Measurements from ENCODE around the gene FERMT2.

The FERMT2 gene

GRCh38 chr14:52948039-52948438, 2.8 kb downstream of the FERMT2 start:
- in situ Hi-C loops (cut with MboI; ENCODE audit: low pct_unique_long_range_greater_than_20kb, low sequenced_read_pairs, unreplicated experiment): no loop called here
- no peak for TF ChIP-seq CTCF (IDR thresholded peaks at IDR 0.05; ENCODE audit: extremely low read depth, insufficient read depth, missing control alignments)
- DNase-seq (ENCODE audit: low spot score): no peak

- no peak for TF ChIP-seq CTCF (IDR thresholded peaks at IDR 0.05; ENCODE audit: extremely low read depth, insufficient read depth, missing control alignments)
- in situ Hi-C loops (cut with MboI; ENCODE audit: low pct_unique_long_range_greater_than_20kb, low sequenced_read_pairs, unreplicated experiment): no loop called here
- no peak for DNase-seq (ENCODE audit: low spot score)
These were observed 6.6 kb downstream of the FERMT2 start for GRCh38 chr14:52944254-52944653.

- in situ Hi-C loops (cut with MboI; ENCODE audit: low pct_unique_long_range_greater_than_20kb, low sequenced_read_pairs, unreplicated experiment): no loop called here
- DNase-seq (ENCODE audit: low spot score): no peak
- TF ChIP-seq CTCF (IDR thresholded peaks at IDR 0.05; ENCODE audit: extremely low read depth, insufficient read depth, missing control alignments): no peak
These were observed 11.4 kb downstream of the FERMT2 start for GRCh38 chr14:52939427-52939826.

GRCh38 chr14:52937869-52938268, 13.0 kb downstream of the FERMT2 start:
- no peak for DNase-seq (ENCODE audit: low spot score)
- in situ Hi-C loops (cut with MboI; ENCODE audit: low pct_unique_long_range_greater_than_20kb, low sequenced_read_pairs, unreplicated experiment): no loop called here
- TF ChIP-seq CTCF (IDR thresholded peaks at IDR 0.05; ENCODE audit: extremely low read depth, insufficient read depth, missing control alignments): no peak

- no peak for TF ChIP-seq CTCF (IDR thresholded peaks at IDR 0.05; ENCODE audit: extremely low read depth, insufficient read depth, missing control alignments)
- in situ Hi-C loops (cut with MboI; ENCODE audit: low pct_unique_long_range_greater_than_20kb, low sequenced_read_pairs, unreplicated experiment): no loop called here
- DNase-seq (ENCODE audit: low spot score): no peak
These were observed 13.5 kb downstream of the FERMT2 start for GRCh38 chr14:52937306-52937705.

- in situ Hi-C loops (cut with MboI; ENCODE audit: low pct_unique_long_range_greater_than_20kb, low sequenced_read_pairs, unreplicated experiment): no loop called here
- DNase-seq (ENCODE audit: low spot score): no peak
- no peak for TF ChIP-seq CTCF (IDR thresholded peaks at IDR 0.05; ENCODE audit: extremely low read depth, insufficient read depth, missing control alignments)
These were observed 14.4 kb downstream of the FERMT2 start for GRCh38 chr14:52936437-52936836.

- in situ Hi-C loops (cut with MboI; ENCODE audit: low pct_unique_long_range_greater_than_20kb, low sequenced_read_pairs, unreplicated experiment): no loop called here
- TF ChIP-seq CTCF (IDR thresholded peaks at IDR 0.05; ENCODE audit: extremely low read depth, insufficient read depth, missing control alignments): no peak
- no peak for DNase-seq (ENCODE audit: low spot score)
These were observed 15.0 kb downstream of the FERMT2 start for GRCh38 chr14:52935833-52936232.
